Measurements from ENCODE around the gene SLC29A3. TPM values are rescaled to one million over a fixed set of nuclear protein-coding genes. Genes with fewer than 3 reads are reported as not detected.

Gene SLC29A3
- polyA plus RNA-seq, 1 of the 3 experiments (the other 2 are of a cell fraction), result 3.8 TPM

- TF ChIP-seq MXI1 (IDR thresholded peaks at IDR 0.05; ENCODE audit: low read depth, low read length) (no peak), GABPA (IDR thresholded peaks at IDR 0.05; ENCODE audit: low read depth) (no peak)
Measured at GRCh38 chr10:71324743-71325142, 5.7 kb downstream of the SLC29A3 start (continued).

GRCh38 chr10:71325267-71325666 lies 6.2 kb downstream of the SLC29A3 start:
- Histone ChIP-seq H3K9me3 (no peaks in the 10 kb centered on the region), H4K20me1 (ENCODE audit: insufficient read depth) (no peaks in the 10 kb centered on the region), H2AFZ (ENCODE audit: low read depth) (no peak overlapping the region), H3K4me1 (ENCODE audit: control insufficient read depth in 1 of 2, insufficient read depth in 2 of 2, low read depth in 1 of 2, low read length in 1 of 2) (peaks cover 0 to 5% of the 10 kb centered on the region in 2 experiments; a peak in 1 of 4 replicates), H3K27ac (ENCODE audit: low read depth in 2 of 2, low read length in 1 of 2) (no peak overlapping the region), H3K79me2 (ENCODE audit: insufficient read depth) (no peaks in the 10 kb centered on the region), H3K36me3 (replicated peaks in 1 of 2; ENCODE audit: control insufficient read depth in 1 of 2, insufficient read depth in 2 of 2, low read length in 1 of 2) (peaks cover 0 to 16% of the 10 kb centered on the region in 2 experiments), H3F3A (replicated peaks; ENCODE audit: insufficient read depth) (no peaks in the 10 kb centered on the region), H3K9ac (no peak overlapping the region), H3K4me2 (no peak overlapping the region), H3K27me3 (ENCODE audit: insufficient read depth) (no peaks in the 10 kb centered on the region), H3K4me3 (ENCODE audit: low read depth in 2 of 2, low read length in 1 of 2) (no peak overlapping the region), H3K9me2 (no peaks in the 10 kb centered on the region)
- no peak for DNase-seq
- TF ChIP-seq TCF12 (IDR thresholded peaks at IDR 0.05), result no peak
- no peak for TF ChIP-seq TAF1 (IDR thresholded peaks at IDR 0.05; ENCODE audit: borderline replicate concordance, low read depth, low read length)
- no peak for TF ChIP-seq NFIC (IDR thresholded peaks at IDR 0.05; ENCODE audit: borderline replicate concordance)
- no peak for TF ChIP-seq GABPA (IDR thresholded peaks at IDR 0.05; ENCODE audit: low read depth)
- TF ChIP-seq, protein P1, sequence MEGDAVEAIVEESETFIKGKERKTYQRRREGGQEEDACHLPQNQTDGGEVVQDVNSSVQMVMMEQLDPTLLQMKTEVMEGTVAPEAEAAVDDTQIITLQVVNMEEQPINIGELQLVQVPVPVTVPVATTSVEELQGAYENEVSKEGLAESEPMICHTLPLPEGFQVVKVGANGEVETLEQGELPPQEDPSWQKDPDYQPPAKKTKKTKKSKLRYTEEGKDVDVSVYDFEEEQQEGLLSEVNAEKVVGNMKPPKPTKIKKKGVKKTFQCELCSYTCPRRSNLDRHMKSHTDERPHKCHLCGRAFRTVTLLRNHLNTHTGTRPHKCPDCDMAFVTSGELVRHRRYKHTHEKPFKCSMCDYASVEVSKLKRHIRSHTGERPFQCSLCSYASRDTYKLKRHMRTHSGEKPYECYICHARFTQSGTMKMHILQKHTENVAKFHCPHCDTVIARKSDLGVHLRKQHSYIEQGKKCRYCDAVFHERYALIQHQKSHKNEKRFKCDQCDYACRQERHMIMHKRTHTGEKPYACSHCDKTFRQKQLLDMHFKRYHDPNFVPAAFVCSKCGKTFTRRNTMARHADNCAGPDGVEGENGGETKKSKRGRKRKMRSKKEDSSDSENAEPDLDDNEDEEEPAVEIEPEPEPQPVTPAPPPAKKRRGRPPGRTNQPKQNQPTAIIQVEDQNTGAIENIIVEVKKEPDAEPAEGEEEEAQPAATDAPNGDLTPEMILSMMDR (IDR thresholded peaks at IDR 0.05), result no peak
- ChIA-PET POLR2A (no interaction called here), CTCF (interaction anchor here (1.2 to 1.8 kb wide), 6 partner anchors 10 to 383 kb away, joined by 3 to 5 read pairs (median 4); partner anchors contain the start of gene CDH23)
- 98% methylated on average over 6 of the region's 6 CpGs for WGBS (ENCODE audit: low lambda C conversion rate)

- Histone ChIP-seq H3F3A (replicated peaks; ENCODE audit: insufficient read depth) (no peaks in the 10 kb centered on the region), H3K36me3 (replicated peaks in 1 of 2; ENCODE audit: control insufficient read depth in 1 of 2, insufficient read depth in 2 of 2, low read length in 1 of 2) (peaks cover 0 to 16% of the 10 kb centered on the region in 2 experiments), H3K4me2 (no peak overlapping the region), H3K4me1 (ENCODE audit: control insufficient read depth in 1 of 2, insufficient read depth in 2 of 2, low read depth in 1 of 2, low read length in 1 of 2) (no peaks in the 10 kb centered on the region; a peak in 1 of 4 replicates), H3K27me3 (ENCODE audit: insufficient read depth) (no peaks in the 10 kb centered on the region), H3K79me2 (ENCODE audit: insufficient read depth) (no peaks in the 10 kb centered on the region), H3K9me2 (no peaks in the 10 kb centered on the region), H2AFZ (ENCODE audit: low read depth) (no peak overlapping the region), H3K9me3 (no peaks in the 10 kb centered on the region), H3K9ac (no peak overlapping the region), H3K4me3 (ENCODE audit: low read depth in 2 of 2, low read length in 1 of 2) (no peak overlapping the region), H3K27ac (ENCODE audit: low read depth in 2 of 2, low read length in 1 of 2) (no peak overlapping the region), H4K20me1 (ENCODE audit: insufficient read depth) (no peaks in the 10 kb centered on the region)
- ChIA-PET CTCF (interaction anchor here (0.6 to 1.8 kb wide), 9 partner anchors 9 to 244 kb away, joined by 3 to 5 read pairs (median 3); no protein-coding TSS in a partner anchor), POLR2A (no interaction called here)
- DNase-seq, result no peak
- TF ChIP-seq, protein P1 (IDR thresholded peaks at IDR 0.05), result no peak
- TF ChIP-seq RAD21 (IDR thresholded peaks at IDR 0.05; ENCODE audit: low read length) (no peak), JUND (IDR thresholded peaks at IDR 0.05) (no peak), ELF1 (IDR thresholded peaks at IDR 0.05) (no peak), SIN3A (IDR thresholded peaks at IDR 0.05; ENCODE audit: borderline replicate concordance, low read depth, low read length) (no peak), SMC3 (IDR thresholded peaks at IDR 0.05; ENCODE audit: low read depth, low read length) (no peak)
- WGBS (ENCODE audit: low lambda C conversion rate), result 88% methylated on average over 11 of the region's 16 CpGs
Measured at GRCh38 chr10:71326464-71326881, 7.4 kb downstream of the SLC29A3 start.

Measured in SK-N-SH (cell line).